SK-N-SH treated with all-trans-retinoic acid at 6 μM for 48 hours (cell line): ENCODE data around the gene NNAT.

Experiments used
- BACH2 ChIP-seq: fragments of 250-450 bp; sonication (Bioruptor Pico); IDR thresholded peaks from 2 replicates; pipeline ENCODE4 v1.9.0; 2021; ENCODE audit warnings: mild to moderate bottlenecking, borderline replicate concordance
- GLIS3 ChIP-seq: fragments of 250-450 bp; sonication (Bioruptor Pico); IDR thresholded peaks from 2 replicates; pipeline ENCODE4 v1.5.0; 2020; ENCODE audit warnings: mild to moderate bottlenecking, moderate library complexity
- ISL1 ChIP-seq: fragments of 250-450 bp; sonication (Bioruptor Pico); IDR thresholded peaks from 2 replicates; pipeline ENCODE4 v2.1.2; 2022; ENCODE audit warnings: mild to moderate bottlenecking, moderate library complexity
- RARB ChIP-seq: fragments of 250-450 bp; sonication (Bioruptor Pico); IDR thresholded peaks from 2 replicates; pipeline ENCODE4 v1.8.0; 2021; ENCODE audit warnings: mild to moderate bottlenecking, moderate library complexity
- ZC3H10 ChIP-seq: fragments of 250-450 bp; sonication (Bioruptor Pico); IDR thresholded peaks from 2 replicates; pipeline ENCODE4 v1.5.1; 2021; ENCODE audit warnings: mild to moderate bottlenecking, moderate library complexity
- ZFP3 ChIP-seq: fragments of 250-450 bp; sonication (Bioruptor Pico); IDR thresholded peaks from 2 replicates; pipeline ENCODE4 v1.5.0; 2020; ENCODE audit warnings: mild to moderate bottlenecking, moderate library complexity
- ZFP30 ChIP-seq: fragments of 450-650 bp; formaldehyde crosslinking; IDR thresholded peaks from 2 replicates; pipeline ENCODE4 v1.5.0; 2022; ENCODE audit warnings: mild to moderate bottlenecking, moderate library complexity
- ZNF8 ChIP-seq: fragments of 450-650 bp; formaldehyde crosslinking; IDR thresholded peaks from 2 replicates; pipeline ENCODE4 v1.5.0; 2020; ENCODE audit warnings: mild to moderate bottlenecking, moderate library complexity
- TF ChIP-seq, protein P1 (sequence below): fragments of 250-450 bp; sonication (Bioruptor Pico); IDR thresholded peaks from 2 replicates; pipeline ENCODE4 v1.8.0; 2020; ENCODE audit warnings: mild to moderate bottlenecking, moderate library complexity, borderline replicate concordance
- TF ChIP-seq, protein P2 (sequence below): fragments of 250-450 bp; sonication (Bioruptor Pico); IDR thresholded peaks from 2 replicates; pipeline ENCODE4 v1.5.1; 2020; ENCODE audit warnings: low read depth, mild to moderate bottlenecking, moderate library complexity

DNA sequence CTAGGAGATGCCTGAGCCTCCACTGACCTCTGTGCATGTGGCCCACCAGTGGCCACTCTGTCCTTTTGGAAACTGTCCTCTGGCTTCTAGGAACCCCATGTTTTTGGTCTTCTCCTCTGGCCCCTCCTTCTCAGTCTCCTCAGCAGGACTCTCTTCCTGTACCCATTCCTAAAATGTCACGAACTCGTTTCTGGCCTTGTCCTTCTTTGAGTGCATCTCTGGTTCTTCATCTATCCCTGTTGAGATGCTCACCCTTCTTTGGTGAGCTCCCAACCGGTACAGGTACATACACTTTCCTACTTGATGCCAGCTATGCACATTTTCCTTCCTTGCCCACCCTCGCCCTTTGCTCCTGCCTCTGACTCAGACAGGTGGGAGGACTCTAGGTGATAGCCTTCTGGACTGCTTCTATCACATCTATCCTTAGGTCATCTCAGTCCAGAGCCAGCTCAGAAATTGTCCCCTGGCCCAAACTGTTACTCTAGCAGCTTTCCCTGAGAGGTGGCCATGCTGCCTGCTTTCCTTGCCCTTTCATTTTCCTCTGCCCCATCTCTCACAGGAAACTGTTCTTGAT lies 14.8 kb upstream of the NNAT start:
- TF ChIP-seq, protein P1, sequence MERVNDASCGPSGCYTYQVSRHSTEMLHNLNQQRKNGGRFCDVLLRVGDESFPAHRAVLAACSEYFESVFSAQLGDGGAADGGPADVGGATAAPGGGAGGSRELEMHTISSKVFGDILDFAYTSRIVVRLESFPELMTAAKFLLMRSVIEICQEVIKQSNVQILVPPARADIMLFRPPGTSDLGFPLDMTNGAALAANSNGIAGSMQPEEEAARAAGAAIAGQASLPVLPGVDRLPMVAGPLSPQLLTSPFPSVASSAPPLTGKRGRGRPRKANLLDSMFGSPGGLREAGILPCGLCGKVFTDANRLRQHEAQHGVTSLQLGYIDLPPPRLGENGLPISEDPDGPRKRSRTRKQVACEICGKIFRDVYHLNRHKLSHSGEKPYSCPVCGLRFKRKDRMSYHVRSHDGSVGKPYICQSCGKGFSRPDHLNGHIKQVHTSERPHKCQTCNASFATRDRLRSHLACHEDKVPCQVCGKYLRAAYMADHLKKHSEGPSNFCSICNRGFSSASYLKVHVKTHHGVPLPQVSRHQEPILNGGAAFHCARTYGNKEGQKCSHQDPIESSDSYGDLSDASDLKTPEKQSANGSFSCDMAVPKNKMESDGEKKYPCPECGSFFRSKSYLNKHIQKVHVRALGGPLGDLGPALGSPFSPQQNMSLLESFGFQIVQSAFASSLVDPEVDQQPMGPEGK: no peak
- TF ChIP-seq, protein P2, sequence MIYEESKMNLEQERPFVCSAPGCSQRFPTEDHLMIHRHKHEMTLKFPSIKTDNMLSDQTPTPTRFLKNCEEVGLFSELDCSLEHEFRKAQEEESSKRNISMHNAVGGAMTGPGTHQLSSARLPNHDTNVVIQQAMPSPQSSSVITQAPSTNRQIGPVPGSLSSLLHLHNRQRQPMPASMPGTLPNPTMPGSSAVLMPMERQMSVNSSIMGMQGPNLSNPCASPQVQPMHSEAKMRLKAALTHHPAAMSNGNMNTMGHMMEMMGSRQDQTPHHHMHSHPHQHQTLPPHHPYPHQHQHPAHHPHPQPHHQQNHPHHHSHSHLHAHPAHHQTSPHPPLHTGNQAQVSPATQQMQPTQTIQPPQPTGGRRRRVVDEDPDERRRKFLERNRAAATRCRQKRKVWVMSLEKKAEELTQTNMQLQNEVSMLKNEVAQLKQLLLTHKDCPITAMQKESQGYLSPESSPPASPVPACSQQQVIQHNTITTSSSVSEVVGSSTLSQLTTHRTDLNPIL (CRISPR knock-in tag): no peak
- TF ChIP-seq ZFP30 (CRISPR knock-in tag) (no peak), ZNF8 (CRISPR knock-in tag) (no peak), ISL1 (CRISPR knock-in tag) (no peak), BACH2 (CRISPR knock-in tag) (no peak), ZC3H10 (no peak), RARB (CRISPR knock-in tag) (no peak), ZFP3 (CRISPR knock-in tag) (no peak), GLIS3 (CRISPR knock-in tag) (no peak)
